Islet precursor cell (in vitro differentiated cells): ENCODE measurements around the gene FBLN1.
"Not testable (repeated sequence)": the region's sequence is repeated elsewhere in the genome, so short reads cannot be mapped to it uniquely, and the experiment has no call there.

ENCODE experiments used
- DNase-seq: peaks from one replicate; pipeline ENCODE4 v3.0.0-alpha.2; 2018

The FBLN1 gene

GRCh38 chr22:45529105-45529504 is 26.4 kb downstream of the FBLN1 start:
- DNase-seq, result no peak

- no peak for DNase-seq
Measured at GRCh38 chr22:45529971-45530575, 27.4 kb downstream of the FBLN1 start.

- DNase-seq, result no peak
Measured at GRCh38 chr22:45531441-45532234, 29.0 kb downstream of the FBLN1 start.

- no peak for DNase-seq
Measured at GRCh38 chr22:45532235-45532631, 29.6 kb downstream of the FBLN1 start.

- DNase-seq, result no peak
Measured at GRCh38 chr22:45533703-45534102, 31.0 kb downstream of the FBLN1 start.

- DNase-seq, result no peak
Measured at GRCh38 chr22:45534339-45535192, 31.9 kb downstream of the FBLN1 start.

- no peak for DNase-seq
Measured at GRCh38 chr22:45535290-45535689, 32.6 kb downstream of the FBLN1 start.

- DNase-seq, result not testable (repeated sequence)
Measured at GRCh38 chr22:45535835-45536234, 33.2 kb downstream of the FBLN1 start.

- DNase-seq, result no peak
Measured at GRCh38 chr22:45537734-45538181, 35.1 kb downstream of the FBLN1 start.

GRCh38 chr22:45538281-45538680 is 35.6 kb downstream of the FBLN1 start:
- DNase-seq, result no peak

- no peak for DNase-seq
Measured at GRCh38 chr22:45540122-45540521, 37.4 kb downstream of the FBLN1 start.

GRCh38 chr22:45541382-45541979 is 38.8 kb downstream of the FBLN1 start:
- no peak for DNase-seq

GRCh38 chr22:45542001-45542520 is 39.4 kb downstream of the FBLN1 start:
- DNase-seq, result no peak

GRCh38 chr22:45542736-45543135 is 40.1 kb downstream of the FBLN1 start:
- DNase-seq, result not testable (repeated sequence)

GRCh38 chr22:45543243-45543642 is 40.6 kb downstream of the FBLN1 start:
- no peak for DNase-seq

GRCh38 chr22:45544588-45545170 is 42.0 kb downstream of the FBLN1 start:
- no peak for DNase-seq

- DNase-seq, result no peak
Measured at GRCh38 chr22:45546333-45547015, 43.8 kb downstream of the FBLN1 start.

GRCh38 chr22:45547016-45547345 is 44.3 kb downstream of the FBLN1 start:
- no peak for DNase-seq

GRCh38 chr22:45547731-45548130 is 45.0 kb downstream of the FBLN1 start:
- no peak for DNase-seq

- no peak for DNase-seq
Measured at GRCh38 chr22:45548247-45548840, 45.7 kb downstream of the FBLN1 start.

- DNase-seq, result peak; percentile 85
Measured at GRCh38 chr22:45548991-45549761, 46.5 kb downstream of the FBLN1 start.
